H1 (cell line): Measurements from ENCODE around the gene PPP1R3G.
"Not testable (repeated sequence)": the region's sequence is repeated elsewhere in the genome, so short reads cannot be mapped to it uniquely, and the experiment has no call there.

ENCODE experiments used
- CHD2 ChIP-seq: IDR thresholded peaks from 2 replicates; pipeline ENCODE4 v1.6.1; 2012; ENCODE audit warnings: low read length, improper control_type of control experiment
- CTCF ChIP-seq, 3 experiments: IDR thresholded peaks; 1 replicate in 2 of 3; 2 replicates in 1 of 3; pipeline versions ENCODE4 v1.5.1 to v1.6.1; 2011; ENCODE audit warnings: low read length in 3 of 3, mild to moderate bottlenecking in 3 of 3, inconsistent platforms in 2 of 3, low read depth in 1 of 3, moderate library complexity in 1 of 3; ENCODE audit not compliant: insufficient read depth in 1 of 3; ENCODE audit errors: control extremely low read depth in 1 of 3
- EZH2 ChIP-seq: fragments of 200-600 bp; sonication (generic); IDR thresholded peaks from 2 replicates; pipeline ENCODE4 v1.7.1; 2012; ENCODE audit warnings: low read depth, mild to moderate bottlenecking, moderate library complexity, low read length, inconsistent platforms; ENCODE audit not compliant: severe bottlenecking
- JUN ChIP-seq: IDR thresholded peaks from 2 replicates; pipeline ENCODE4 v1.6.1; 2011; ENCODE audit warnings: low read depth, mild to moderate bottlenecking, improper control_type of control experiment, low read length
- JUND ChIP-seq: IDR thresholded peaks from 2 replicates; pipeline ENCODE4 v1.6.1; 2011; ENCODE audit warnings: mild to moderate bottlenecking, improper control_type of control experiment, low read length
- MAFK ChIP-seq: IDR thresholded peaks from 2 replicates; pipeline ENCODE4 v1.6.1; 2012; ENCODE audit warnings: low read depth, mild to moderate bottlenecking, improper control_type of control experiment, low read length
- MAX ChIP-seq: IDR thresholded peaks from 2 replicates; pipeline ENCODE4 v1.6.1; 2012; ENCODE audit warnings: inconsistent platforms
- POLR2A ChIP-seq, 2 experiments: IDR thresholded peaks; 1 replicate in 1 of 2; 2 replicates in 1 of 2; pipeline ENCODE4 v1.6.1; 2011; ENCODE audit warnings: low read depth in 2 of 2, low read length in 2 of 2, mild to moderate bottlenecking in 2 of 2; ENCODE audit errors: control extremely low read depth in 1 of 2
- POLR2AphosphoS5 ChIP-seq: IDR thresholded peaks from 2 replicates; pipeline ENCODE4 v1.6.1; 2011; ENCODE audit warnings: low read depth, low read length
- RBBP5 ChIP-seq: IDR thresholded peaks from 2 replicates; pipeline ENCODE4 v1.7.1; 2012; ENCODE audit warnings: low read depth, mild to moderate bottlenecking, inconsistent platforms, low read length, moderate library complexity, borderline replicate concordance
- RFX5 ChIP-seq: IDR thresholded peaks from 2 replicates; pipeline ENCODE4 v1.6.1; 2011; ENCODE audit warnings: low read depth, low read length, improper control_type of control experiment, borderline replicate concordance
- RNF2 ChIP-seq: fragments of 200-900, 300-1000 bp; sonication (generic); IDR thresholded peaks from 2 replicates; pipeline ENCODE4 v1.7.1; 2016; ENCODE audit warnings: borderline replicate concordance, low read depth, mild to moderate bottlenecking, antibody characterized with exemption, low read length; ENCODE audit not compliant: poor library complexity, severe bottlenecking; ENCODE audit errors: missing control alignments
- SIN3A ChIP-seq, 2 experiments: IDR thresholded peaks in 1 of 2; conservative IDR thresholded peaks in 1 of 2; 2 replicates each; pipeline ENCODE4 v1.6.1; 2011 to 2012; ENCODE audit warnings: low read length in 2 of 2, improper control_type of control experiment in 1 of 2, low read depth in 1 of 2, mild to moderate bottlenecking in 1 of 2
- SP2 ChIP-seq: IDR thresholded peaks from 2 replicates; pipeline ENCODE4 v1.6.1; 2012; ENCODE audit warnings: mild to moderate bottlenecking, low read length, inconsistent platforms

DNA sequence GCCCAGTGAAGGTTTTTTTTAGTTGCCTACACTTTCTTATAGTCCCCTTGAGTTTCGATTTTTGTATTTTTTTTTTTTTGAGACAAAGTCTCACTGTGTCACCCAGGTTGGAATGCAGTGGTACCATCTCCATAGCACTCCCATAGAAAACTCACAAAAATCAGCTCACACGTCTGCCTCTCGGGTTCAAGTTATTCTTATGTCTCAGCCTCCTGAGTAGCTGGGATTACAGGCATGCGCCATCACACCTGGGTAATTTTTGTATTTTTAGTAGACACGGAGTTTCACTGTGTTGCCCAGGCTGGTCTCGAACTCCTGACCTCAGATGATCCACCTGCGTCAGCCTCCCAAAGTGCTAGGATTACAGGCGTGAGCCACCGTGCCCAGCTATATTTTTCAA, 24.7 kb upstream of the PPP1R3G start:
- TF ChIP-seq CTCF (IDR thresholded peaks at IDR 0.05; ENCODE audit: control extremely low read depth in 1 of 3, insufficient read depth in 1 of 3, low read depth in 1 of 3, low read length in 3 of 3); MAFK; POLR2A (IDR thresholded peaks at IDR 0.05; ENCODE audit: control extremely low read depth in 1 of 2, low read depth in 2 of 2, low read length in 2 of 2); SIN3A (conservative IDR thresholded peaks at IDR 0.05 in 1 of 2, IDR thresholded peaks at IDR 0.05 in 1 of 2; ENCODE audit: low read depth in 1 of 2, low read length in 2 of 2); EZH2; RBBP5; RFX5; MAX; JUND; JUN; POLR2AphosphoS5; CHD2; RNF2; SP2: not testable (repeated sequence)
